HEK293 (cell line): ENCODE measurements around the gene TMEM72.

ENCODE experiments used
- CTCF ChIP-seq: fragments of 450-650 bp; formaldehyde crosslinking; IDR thresholded peaks from 2 replicates; pipeline ENCODE4 v1.5.1; 2016; ENCODE audit warnings: missing biosample characterization, missing genetic modification characterization
- ZNF155 ChIP-seq: fragments of 450-650 bp; formaldehyde crosslinking; IDR thresholded peaks from 2 replicates; pipeline ENCODE4 v1.5.1; 2016; ENCODE audit warnings: missing biosample characterization, missing genetic modification characterization
- ZNF23 ChIP-seq: fragments of 450-650 bp; formaldehyde crosslinking; IDR thresholded peaks from 2 replicates; pipeline ENCODE4 v1.5.1; 2016; ENCODE audit warnings: missing biosample characterization, missing genetic modification characterization, borderline replicate concordance

DNA sequence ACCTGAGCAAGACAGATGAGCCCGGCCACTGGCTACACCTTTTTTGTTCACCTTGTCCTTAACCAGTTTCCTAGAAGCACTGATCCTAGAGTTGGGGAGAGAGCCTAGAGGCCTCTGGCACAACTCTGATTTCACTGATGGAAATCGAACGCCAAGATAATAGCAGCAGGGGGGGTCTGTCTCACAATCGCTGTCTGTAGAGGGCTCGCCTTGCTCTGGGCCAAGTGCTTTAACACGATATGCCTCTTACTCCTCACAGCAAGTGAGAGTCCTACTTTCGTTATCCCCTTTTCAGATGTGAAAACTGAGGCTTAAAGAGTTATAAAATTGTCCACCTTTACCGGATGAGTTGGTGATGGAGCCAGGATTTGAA, 48.9 kb downstream of the TMEM72 start:
- TF ChIP-seq CTCF (no peak), ZNF23 (tag by site-specific recombination) (no peak), ZNF155 (tag by site-specific recombination) (no peak)
